Measurements from ENCODE around the gene RBBP8NL.

Gene RBBP8NL

GRCh38 chr20:62360854-62361798 lies 66.2 kb downstream of the RBBP8NL start:
- Histone ChIP-seq H2AK5ac (ENCODE audit: low read length) (peak overlapping the region; percentile 67), H3K9me3 (ENCODE audit: insufficient read depth, low read depth, low read length) (peaks cover 2% of the 10 kb centered on the region), H4K12ac (ENCODE audit: low read depth, low read length) (peak overlapping the region; percentile 28), H3K36me3 (ENCODE audit: control insufficient read depth in 1 of 2, insufficient read depth in 2 of 2, low read length in 2 of 2) (peaks cover 43 to 48% of the 10 kb centered on the region in 2 experiments), H3K79me2 (ENCODE audit: control insufficient read depth, insufficient read depth, low read length, poor library complexity) (peaks cover 65% of the 10 kb centered on the region), H3K27ac (ENCODE audit: low read depth, low read length) (peak overlapping the region; percentile 90), H3K23ac (ENCODE audit: low read length) (no peak overlapping the region), H3K4ac (ENCODE audit: low read depth, low read length) (peak overlapping the region; percentile 16), H3K27me3 (ENCODE audit: insufficient read depth, low read length) (no peaks in the 10 kb centered on the region), H3K4me2 (ENCODE audit: low read length) (peak overlapping the region; percentile 21), H4K91ac (ENCODE audit: low read depth, low read length) (peak overlapping the region; percentile 69), H3K18ac (ENCODE audit: low read length) (peak overlapping the region; percentile 57), H3K14ac (ENCODE audit: low read length) (peak overlapping the region; percentile 73), H4K8ac (ENCODE audit: low read depth, low read length) (peak overlapping the region; percentile 41), H3K79me1 (ENCODE audit: low read length) (peaks cover 19% of the 10 kb centered on the region), H3K9ac (ENCODE audit: low read length) (no peak overlapping the region), H2BK5ac (ENCODE audit: low read depth, low read length, poor library complexity) (peak overlapping the region; percentile 71), H3K4me1 (ENCODE audit: control insufficient read depth in 1 of 2, insufficient read depth in 2 of 2, low read length in 2 of 2) (peaks cover 42 to 58% of the 10 kb centered on the region in 2 experiments), H2AFZ (ENCODE audit: insufficient read depth, low read length, poor library complexity) (peak overlapping the region; percentile 32), H2BK120ac (ENCODE audit: insufficient read depth, low read length, poor library complexity) (peak overlapping the region; percentile 61), H2BK12ac (ENCODE audit: low read length) (peak overlapping the region; percentile 81), H3K4me3 (ENCODE audit: low read depth, low read length) (no peak overlapping the region)
- peak; percentile 53 to 65 for DNase-seq
- WGBS (ENCODE audit: extremely low coverage, insufficient coverage, insufficient read length) = no CpG with 5 or more reads among the region's 25 CpGs
